COLO668 (cell line): ENCODE data around the gene PPFIA3.
"Not testable (repeated sequence)": the region's sequence is repeated elsewhere in the genome, so short reads cannot be mapped to it uniquely, and the experiment has no call there.

Experiments
- DNase-seq: peaks from one replicate; lab custom pipeline; 2025; ENCODE audit not compliant: unreplicated experiment; lab: John Stamatoyannopoulos, UW

Gene PPFIA3

GRCh38 chr19:49123285-49123684 lies 3.9 kb downstream of the PPFIA3 start:
- DNase-seq, result not testable (repeated sequence)

- DNase-seq, result no peak
Measured at GRCh38 chr19:49125025-49125731, 5.8 kb downstream of the PPFIA3 start.

GRCh38 chr19:49126575-49126974 lies 7.2 kb downstream of the PPFIA3 start:
- DNase-seq, result no peak

GRCh38 chr19:49127225-49127624 lies 7.9 kb downstream of the PPFIA3 start:
- DNase-seq, result not testable (repeated sequence)

GRCh38 chr19:49127674-49128544 lies 8.6 kb downstream of the PPFIA3 start:
- peak; percentile 93 for DNase-seq

GRCh38 chr19:49128545-49129237 lies 9.3 kb downstream of the PPFIA3 start:
- DNase-seq, result no peak

- no peak for DNase-seq
Measured at GRCh38 chr19:49129238-49129583, 9.9 kb downstream of the PPFIA3 start.

- DNase-seq, result no peak
Measured at GRCh38 chr19:49130325-49130724, 11.0 kb downstream of the PPFIA3 start.

- DNase-seq, result no peak
Measured at GRCh38 chr19:49132974-49133609, 13.7 kb downstream of the PPFIA3 start.

GRCh38 chr19:49133621-49134454 lies 14.5 kb downstream of the PPFIA3 start:
- DNase-seq, result no peak

- no peak for DNase-seq
Measured at GRCh38 chr19:49135686-49136085, 16.3 kb downstream of the PPFIA3 start.

GRCh38 chr19:49136771-49137171 lies 17.4 kb downstream of the PPFIA3 start:
- DNase-seq, result no peak

GRCh38 chr19:49140951-49141350 lies 21.6 kb downstream of the PPFIA3 start:
- no peak for DNase-seq

GRCh38 chr19:49141352-49141751 lies 22.0 kb downstream of the PPFIA3 start:
- no peak for DNase-seq

GRCh38 chr19:49142866-49143335 lies 23.6 kb downstream of the PPFIA3 start:
- DNase-seq, result no peak

- DNase-seq, result peak; percentile 30
Measured at GRCh38 chr19:49145573-49146407, 26.4 kb downstream of the PPFIA3 start.

GRCh38 chr19:49146408-49146770 lies 27.0 kb downstream of the PPFIA3 start:
- not testable (repeated sequence) for DNase-seq

- DNase-seq, result no peak
Measured at GRCh38 chr19:49148044-49148682, 28.8 kb downstream of the PPFIA3 start.
